ENCODE data around the gene IRAG1. TPM values are rescaled to one million over a fixed set of nuclear protein-coding genes. Genes with fewer than 3 reads are reported as not detected.

The IRAG1 gene
- total and polyA plus RNA-seq, 2 donors (not counting 3 experiments of a cell fraction or from before 2014, with no cell fraction given), result 0.22 to 0.38 TPM

- H3K4me3 ChIP-seq (replicated peaks in 1 of 3; ENCODE audit: insufficient read depth in 1 of 3, low read depth in 1 of 3, low read length in 3 of 3), result no peak overlapping the region
- no peak overlapping the region for H3K9ac ChIP-seq (replicated peaks; ENCODE audit: extremely low read depth, insufficient read depth, low read length)
- intact Hi-C loops (cut with micrococcal nuclease), result no loop called here
- ChIA-PET CTCF (no interaction called here), POLR2A (no interaction called here)
- TF ChIP-seq FOS (IDR thresholded peaks at IDR 0.05; ENCODE audit: borderline replicate concordance, insufficient read depth, low read length) (peak; percentile 53), MYC (IDR thresholded peaks at IDR 0.05; ENCODE audit: low read depth, low read length) (no peak)
- no peaks in the 10 kb centered on the region for H3K36me3 ChIP-seq (ENCODE audit: control insufficient read depth in 2 of 2, extremely low read depth in 1 of 2, insufficient read depth in 2 of 2, low read length in 2 of 2)
- no peaks in the 10 kb centered on the region for H3K4me1 ChIP-seq (ENCODE audit: control insufficient read depth, extremely low read depth, insufficient read depth, low read length)
- no peaks in the 10 kb centered on the region for H3K9me1 ChIP-seq (replicated peaks; ENCODE audit: control insufficient read depth, extremely low read depth, insufficient read depth, low read length)
- FAIRE-seq (no peak), DNase-seq (ENCODE audit: low read depth, low spot score) (no peak)
- H3K9me3 ChIP-seq (replicated peaks; ENCODE audit: control insufficient read depth, insufficient read depth, low read length), result no peaks in the 10 kb centered on the region
- BruUV-seq (replicated peaks), result no TSS peak
- dilution Hi-C loops (cut with MboI; ENCODE audit: extremely low pct_ligation_motif_present, low sequenced_read_pairs), result no loop called here
- no peak overlapping the region for H3K27ac ChIP-seq (ENCODE audit: insufficient read depth, low read depth, low read length)
- no peak overlapping the region for H3K4me2 ChIP-seq (ENCODE audit: insufficient read depth, low read length)
- H3K79me2 ChIP-seq (ENCODE audit: control insufficient read depth, insufficient read depth, low read length), result no peaks in the 10 kb centered on the region
- H4K20me1 ChIP-seq (replicated peaks; ENCODE audit: control insufficient read depth, extremely low read depth, insufficient read depth, low read length), result no peaks in the 10 kb centered on the region
- no peak overlapping the region for H2AFZ ChIP-seq (ENCODE audit: low read depth, low read length)
- H3K27me3 ChIP-seq (ENCODE audit: control insufficient read depth in 2 of 2, insufficient read depth in 2 of 2, low read length in 2 of 2), result peaks cover 9 to 16% of the 10 kb centered on the region in 2 experiments
Measured at GRCh38 chr11:10725114-10725906, 31.8 kb upstream of the IRAG1 start.

GRCh38 chr11:10722307-10722706, 28.8 kb upstream of the IRAG1 start:
- intact Hi-C loops (cut with micrococcal nuclease), result no loop called here
- FAIRE-seq, result no peak
- Histone ChIP-seq H3K9ac (replicated peaks; ENCODE audit: extremely low read depth, insufficient read depth, low read length) (no peak overlapping the region), H3K79me2 (ENCODE audit: control insufficient read depth, insufficient read depth, low read length) (no peaks in the 10 kb centered on the region), H2AFZ (ENCODE audit: low read depth, low read length) (no peak overlapping the region), H4K20me1 (replicated peaks; ENCODE audit: control insufficient read depth, extremely low read depth, insufficient read depth, low read length) (no peaks in the 10 kb centered on the region), H3K4me1 (ENCODE audit: control insufficient read depth, extremely low read depth, insufficient read depth, low read length) (no peaks in the 10 kb centered on the region), H3K27me3 (ENCODE audit: control insufficient read depth in 2 of 2, insufficient read depth in 2 of 2, low read length in 2 of 2) (peaks cover 2 to 12% of the 10 kb centered on the region in 2 experiments), H3K27ac (ENCODE audit: insufficient read depth, low read depth, low read length) (no peak overlapping the region), H3K36me3 (ENCODE audit: control insufficient read depth in 2 of 2, extremely low read depth in 1 of 2, insufficient read depth in 2 of 2, low read length in 2 of 2) (no peaks in the 10 kb centered on the region), H3K9me3 (replicated peaks; ENCODE audit: control insufficient read depth, insufficient read depth, low read length) (no peaks in the 10 kb centered on the region), H3K9me1 (replicated peaks; ENCODE audit: control insufficient read depth, extremely low read depth, insufficient read depth, low read length) (no peaks in the 10 kb centered on the region), H3K4me3 (replicated peaks in 1 of 3; ENCODE audit: insufficient read depth in 1 of 3, low read depth in 1 of 3, low read length in 3 of 3) (no peak overlapping the region), H3K4me2 (ENCODE audit: insufficient read depth, low read length) (no peak overlapping the region)
- dilution Hi-C loops (cut with MboI; ENCODE audit: extremely low pct_ligation_motif_present, low sequenced_read_pairs), result no loop called here
- BruUV-seq (replicated peaks), result no TSS peak
- POLR2A ChIA-PET, result no interaction called here
- no peak for DNase-seq (ENCODE audit: low read depth, low spot score)
- TF ChIP-seq FOS (IDR thresholded peaks at IDR 0.05; ENCODE audit: borderline replicate concordance, insufficient read depth, low read length) (no peak), MAX (IDR thresholded peaks at IDR 0.05; ENCODE audit: insufficient read depth, insufficient read length) (no peak), EZH2 (IDR thresholded peaks at IDR 0.05; ENCODE audit: borderline replicate concordance, low read depth, low read length, severe bottlenecking) (no peak), GATA2 (IDR thresholded peaks at IDR 0.05; ENCODE audit: insufficient read depth, insufficient read length, low read depth, low read length) (no peak), CTCF (IDR thresholded peaks at IDR 0.05; ENCODE audit: extremely low read depth in 1 of 2, insufficient read depth in 1 of 2, low read depth in 1 of 2, low read length in 2 of 2) (no peak), JUN (IDR thresholded peaks at IDR 0.05; ENCODE audit: borderline replicate concordance, insufficient read depth, insufficient read length, low read depth) (no peak)
- CTCF ChIA-PET, result no interaction called here

Measured in endothelial cell of umbilical vein (primary cell).